Mesothelial cell of epicardium (in vitro differentiated cells): ENCODE measurements around the gene SLC38A1. TPM values are rescaled to one million over a fixed set of nuclear protein-coding genes. Genes with fewer than 3 reads are reported as not detected.

Experiments
- DNase-seq, 2 experiments: peaks; one replicate each; pipeline ENCODE4 v3.0.0; 2021; ENCODE audit warnings: low spot score in 2 of 2; ENCODE audit not compliant: unreplicated experiment in 2 of 2
- H3K27ac Mint-ChIP-seq: 2 replicates; pipeline ENCODE4 v1.8.0; 2021; ENCODE audit warnings: mixed read lengths
- H3K27me3 Mint-ChIP-seq: 2 replicates; pipeline ENCODE4 v1.8.0; 2021; ENCODE audit warnings: low read depth, mixed read lengths
- H3K36me3 Mint-ChIP-seq: 2 replicates; pipeline ENCODE4 v1.8.0; 2021; ENCODE audit warnings: mixed read lengths
- H3K4me1 Mint-ChIP-seq: 2 replicates; pipeline ENCODE4 v1.8.0; 2021; ENCODE audit warnings: mixed read lengths
- H3K4me3 Mint-ChIP-seq: 2 replicates; pipeline ENCODE4 v1.8.0; 2021; ENCODE audit warnings: mild to moderate bottlenecking, moderate library complexity, mixed read lengths
- H3K9me3 Mint-ChIP-seq: 2 replicates; pipeline ENCODE4 v1.8.0; 2021; ENCODE audit warnings: mixed read lengths
- CTCF ChIP-seq: fragments of 200-600 bp; sonication (generic); IDR thresholded peaks from one replicate; pipeline ENCODE4 v1.5.0; 2021; ENCODE audit warnings: antibody characterized with exemption; ENCODE audit not compliant: unreplicated experiment
- total RNA-seq: library from RNA; stranded (reverse); gene quantifications from 3 replicates; pipeline ENCODE4 v1.2.1, GENCODE V29; 2021

The SLC38A1 gene
- total RNA-seq, 1 donor from 2014 or later: 114 TPM

DNA sequence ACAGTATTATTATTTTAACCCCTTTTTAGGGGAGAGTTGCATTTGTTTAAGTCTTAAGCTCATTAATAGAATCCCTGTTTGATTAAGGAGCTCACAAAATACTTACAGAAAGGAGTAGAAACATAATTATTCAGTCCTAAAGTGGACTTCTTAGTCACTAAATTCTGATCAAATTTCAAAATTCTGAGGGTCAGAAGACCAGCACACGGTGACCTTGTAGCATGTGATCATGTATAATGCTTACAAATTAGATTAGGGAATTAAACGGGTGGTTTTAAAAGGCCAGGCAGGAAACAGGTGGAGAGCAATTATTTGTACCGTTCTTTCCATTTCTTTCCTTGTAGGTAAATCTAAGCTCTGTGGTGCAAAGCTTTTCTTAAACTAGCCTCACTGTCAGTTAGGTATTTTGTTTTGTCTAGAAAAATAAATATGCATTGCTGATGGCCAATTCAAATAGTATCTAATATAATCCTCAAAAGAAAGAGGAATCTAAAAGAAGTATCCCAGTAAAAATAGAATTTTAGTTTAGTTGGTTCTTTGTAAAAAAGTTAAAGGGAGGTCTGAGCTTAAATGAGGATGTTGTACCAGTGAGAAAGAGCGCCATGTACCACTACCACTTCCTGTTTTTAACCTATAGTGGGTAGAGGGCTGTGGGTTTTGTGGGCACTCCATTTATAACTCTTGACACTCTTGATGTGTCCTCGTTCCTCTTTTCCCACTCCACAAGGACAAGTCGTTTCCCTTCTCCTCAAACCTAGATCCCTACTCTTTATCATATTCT, 51.1 kb downstream of the SLC38A1 start:
- Mint-ChIP-seq H3K9me3 (no peaks in the 10 kb centered on the region), H3K4me1 (peaks cover 49% of the 10 kb centered on the region), H3K4me3 (no peak overlapping the region), H3K27ac (peak overlapping the region; percentile 71), H3K36me3 (peaks cover 14% of the 10 kb centered on the region), H3K27me3 (no peaks in the 10 kb centered on the region)
- DNase-seq: no peak
- TF ChIP-seq CTCF: no peak

GRCh38 chr12:46214668-46215436, 54.0 kb downstream of the SLC38A1 start:
- Mint-ChIP-seq H3K27ac (no peak overlapping the region), H3K27me3 (no peaks in the 10 kb centered on the region), H3K9me3 (no peaks in the 10 kb centered on the region), H3K4me1 (peaks cover 48% of the 10 kb centered on the region), H3K36me3 (peaks cover 20% of the 10 kb centered on the region), H3K4me3 (no peak overlapping the region)
- DNase-seq: no peak
- TF ChIP-seq CTCF: no peak

GRCh38 chr12:46212108-46212982, 56.5 kb downstream of the SLC38A1 start:
- H3K36me3 Mint-ChIP-seq: peaks cover 22% of the 10 kb centered on the region

GRCh38 chr12:46210873-46211439, 57.9 kb downstream of the SLC38A1 start:
- Mint-ChIP-seq H3K27me3 (no peaks in the 10 kb centered on the region), H3K27ac (peak overlapping the region; percentile 77), H3K4me1 (peaks cover 59% of the 10 kb centered on the region), H3K4me3 (no peak overlapping the region), H3K9me3 (no peaks in the 10 kb centered on the region), H3K36me3 (peaks cover 26% of the 10 kb centered on the region)
- no peak for TF ChIP-seq CTCF
- DNase-seq: no peak

More at GRCh38 chr12:46212108-46212982, 56.5 kb downstream of the SLC38A1 start:
- H3K27ac Mint-ChIP-seq: no peak overlapping the region
- no peaks in the 10 kb centered on the region for H3K27me3 Mint-ChIP-seq
- H3K9me3 Mint-ChIP-seq: no peaks in the 10 kb centered on the region
- TF ChIP-seq CTCF: no peak
- H3K4me1 Mint-ChIP-seq: peaks cover 49% of the 10 kb centered on the region
- no peak for DNase-seq
- no peak overlapping the region for H3K4me3 Mint-ChIP-seq
